ENCODE results near the gene TSC1.

TSC1 gene

DNA sequence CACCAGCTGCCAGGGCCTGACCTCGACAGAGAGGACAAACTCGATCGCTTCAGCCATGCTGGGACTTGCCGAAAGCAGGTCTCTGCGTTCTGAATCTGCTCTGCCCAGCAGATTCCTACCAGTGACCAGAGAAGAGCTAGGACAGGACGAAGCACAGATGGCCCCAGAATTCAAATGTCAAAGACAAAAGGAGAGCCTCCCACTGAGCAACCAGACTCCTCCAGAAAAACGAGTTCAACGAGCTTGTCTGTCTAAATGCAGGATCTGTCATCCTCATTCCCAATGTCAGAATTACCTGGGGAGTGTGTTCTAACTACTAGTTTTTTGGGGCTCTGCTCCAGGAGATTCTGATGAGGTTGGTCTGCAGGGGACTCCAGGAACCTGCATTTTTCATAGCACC is 79.7 kb downstream of the TSC1 start:
- no peak for DNase-seq (ENCODE audit: low read depth in 4 of 4, low spot score in 1 of 4)

DNA sequence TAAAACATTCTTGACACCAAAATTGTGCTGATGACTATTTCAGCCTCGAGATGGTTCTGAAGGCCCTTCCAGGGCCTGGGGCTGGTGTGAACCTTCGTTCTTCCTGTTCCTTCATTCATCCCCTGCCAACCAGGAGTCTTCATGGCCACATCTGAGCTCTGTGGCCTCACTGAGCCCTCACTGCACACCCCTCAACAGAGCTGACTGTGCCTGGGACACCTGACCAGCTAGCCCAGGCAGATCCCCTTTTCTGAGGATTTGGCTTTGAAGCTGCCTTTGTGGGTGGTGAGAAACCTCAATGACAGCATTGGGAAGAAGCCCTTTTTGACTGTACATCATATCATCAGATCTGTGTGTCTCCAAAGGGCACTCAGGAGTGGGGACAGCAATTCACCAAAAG is 80.1 kb downstream of the TSC1 start:
- DNase-seq (ENCODE audit: low read depth in 4 of 4, low spot score in 1 of 4): no peak

DNA sequence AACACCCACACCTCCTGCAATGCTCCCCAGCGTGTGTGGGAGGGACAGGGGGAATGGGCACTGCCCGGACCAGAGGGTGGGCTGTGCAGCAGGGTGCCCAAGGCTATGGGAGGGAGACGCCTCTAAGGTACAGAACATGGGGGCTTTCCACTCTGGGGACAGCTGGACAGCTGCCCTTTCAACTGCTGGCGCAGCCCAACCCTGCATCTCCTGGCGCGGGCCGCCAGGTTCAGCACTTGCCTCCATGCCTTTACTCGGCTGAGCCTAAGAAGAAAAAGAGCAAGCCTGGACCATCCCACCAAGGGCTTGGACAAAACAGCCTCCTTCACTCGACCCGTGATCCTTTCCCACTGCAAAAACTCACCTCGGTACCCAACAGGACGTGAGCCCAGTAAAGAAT is 81.3 kb downstream of the TSC1 start:
- no peak for DNase-seq (ENCODE audit: low read depth in 4 of 4, low spot score in 1 of 4)

DNA sequence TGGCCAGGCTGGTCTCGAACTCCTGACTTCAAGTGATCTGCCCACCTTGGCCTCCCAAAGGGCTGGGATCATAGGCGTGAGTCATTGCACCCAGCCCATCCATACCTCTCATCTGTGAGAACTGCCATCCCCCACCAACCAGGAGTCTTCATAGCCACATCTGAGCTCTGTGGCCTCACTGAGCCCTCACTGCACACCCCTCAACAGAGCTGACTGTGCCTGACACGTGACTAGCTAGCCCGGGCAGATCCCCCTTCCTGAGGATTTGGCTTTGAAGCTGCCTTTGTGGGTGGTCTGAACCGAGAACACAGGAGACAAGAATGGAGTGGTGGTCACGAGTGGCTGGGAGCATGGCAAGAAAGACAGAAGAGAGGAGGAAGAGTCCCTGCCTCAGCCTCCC is 81.9 kb downstream of the TSC1 start:
- DNase-seq (ENCODE audit: low read depth in 4 of 4, low spot score in 1 of 4): no peak

DNA sequence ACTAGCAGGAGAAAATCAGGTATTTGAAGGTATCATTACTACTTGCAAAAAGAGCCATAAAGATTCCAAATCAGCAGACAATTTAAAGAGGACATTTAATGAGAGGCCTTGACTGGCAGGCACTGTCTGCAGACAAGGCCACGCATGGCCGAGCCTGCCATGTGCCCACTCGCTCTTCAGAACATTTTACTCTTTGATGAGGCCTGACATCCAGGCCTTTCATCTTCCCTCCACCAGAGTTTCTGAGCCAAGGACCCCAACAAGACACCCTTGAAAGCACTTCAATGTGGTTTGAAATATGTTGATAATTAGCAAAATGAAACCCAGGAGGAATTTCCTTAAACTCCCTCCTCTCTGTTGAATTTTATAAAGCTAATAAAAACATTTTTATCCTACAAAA is 82.8 kb downstream of the TSC1 start:
- DNase-seq (ENCODE audit: low read depth in 4 of 4, low spot score in 1 of 4): no peak

DNA sequence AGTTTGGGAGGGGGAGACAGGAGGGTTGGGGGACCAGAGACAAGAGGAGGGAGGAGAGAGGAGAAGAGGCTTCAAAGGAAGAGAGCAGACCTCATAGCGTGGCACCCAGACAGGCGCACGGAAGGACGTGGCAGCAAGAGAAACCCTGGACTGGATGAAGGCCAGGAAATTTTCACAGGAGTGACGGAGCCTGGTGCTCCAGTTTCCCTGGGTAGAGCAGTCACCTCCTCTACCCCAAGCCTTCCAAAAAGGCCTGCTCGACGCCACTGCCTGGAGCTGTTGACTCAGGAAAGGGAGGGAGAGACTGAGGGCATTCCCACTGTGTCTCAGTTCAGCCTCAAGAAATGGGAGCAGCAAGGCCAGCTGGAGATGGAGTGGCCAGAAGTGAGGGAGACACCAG is 85.7 kb downstream of the TSC1 start:
- DNase-seq (ENCODE audit: low read depth in 4 of 4, low spot score in 1 of 4): no peak

DNA sequence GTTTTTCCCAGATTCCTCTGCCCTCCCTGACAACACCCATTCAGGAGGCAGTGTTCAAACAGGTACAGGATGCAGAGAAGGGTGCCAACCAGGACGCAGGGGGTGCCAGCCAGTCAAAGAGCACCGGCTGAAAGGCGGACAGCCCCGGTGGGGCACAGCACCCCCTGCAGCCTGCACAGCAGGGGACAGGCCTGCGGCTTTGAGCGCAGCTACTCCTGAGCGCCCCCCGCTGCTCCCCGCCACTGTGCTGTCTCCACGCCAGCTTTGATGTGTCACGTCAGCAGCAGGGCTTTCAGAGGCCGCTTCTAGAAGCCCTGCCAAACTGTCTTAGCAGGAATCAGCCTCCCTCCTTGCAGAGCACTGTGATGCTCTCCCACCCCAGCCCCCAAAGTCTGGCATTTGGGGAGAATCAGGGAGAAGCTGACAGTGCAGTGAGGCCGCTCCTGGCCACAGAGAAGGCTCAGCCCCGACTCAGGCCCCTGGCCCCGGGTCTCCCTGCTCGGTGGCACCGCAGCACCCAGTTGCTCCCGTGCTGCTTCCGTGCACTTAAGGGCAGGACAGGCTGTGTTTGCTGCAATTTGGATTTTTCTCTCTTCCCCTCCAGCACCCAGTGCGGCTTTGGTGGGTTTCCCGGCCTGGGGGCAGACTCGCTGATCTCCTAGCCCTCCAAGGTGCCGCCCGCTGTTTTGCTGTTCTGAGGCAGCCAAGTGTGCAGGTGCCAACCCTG is 86.6 kb downstream of the TSC1 start:
- no peak for DNase-seq (ENCODE audit: low read depth in 4 of 4, low spot score in 1 of 4)

DNA sequence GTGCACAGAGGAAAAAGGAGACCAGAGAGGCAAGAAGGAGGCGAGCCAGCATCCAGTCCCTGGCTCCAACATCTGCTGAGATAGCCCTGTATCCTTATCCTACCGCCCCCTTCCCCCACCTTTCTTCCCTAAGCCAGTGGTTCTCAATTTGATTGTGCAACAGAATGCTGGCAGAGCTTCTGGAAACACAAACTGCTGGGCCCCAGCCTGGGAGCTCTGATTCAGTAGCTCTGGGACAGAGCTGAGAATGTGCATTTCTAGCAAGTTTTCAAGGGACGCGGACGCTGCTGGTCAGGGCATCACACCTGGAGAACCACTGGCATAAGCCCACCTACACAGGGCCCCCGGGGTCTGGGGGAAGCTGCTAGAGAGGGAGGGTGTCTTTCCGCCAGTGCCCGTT is 87.4 kb downstream of the TSC1 start:
- DNase-seq (ENCODE audit: low read depth in 4 of 4, low spot score in 1 of 4): no peak

DNA sequence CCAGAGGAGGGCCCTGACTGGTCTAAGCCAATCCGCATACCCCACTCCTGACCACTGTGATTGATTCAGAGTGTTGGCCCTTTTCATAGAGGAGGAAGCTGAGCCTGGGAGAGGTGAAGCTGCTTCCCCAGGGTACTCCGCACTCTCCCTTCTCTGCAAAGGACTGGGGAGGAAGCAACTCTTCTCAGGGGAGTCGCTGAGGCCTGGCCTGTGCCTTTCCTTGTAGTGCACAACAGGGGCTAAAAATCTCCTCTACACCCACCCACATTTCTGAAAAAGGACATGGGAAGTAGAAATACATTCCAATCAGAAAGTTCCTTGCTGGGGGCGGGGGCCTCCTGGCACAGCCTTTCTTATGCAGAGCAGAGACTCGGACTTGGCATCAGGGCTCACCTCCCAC is 88.5 kb downstream of the TSC1 start:
- no peak for DNase-seq (ENCODE audit: low read depth in 4 of 4, low spot score in 1 of 4)

DNA sequence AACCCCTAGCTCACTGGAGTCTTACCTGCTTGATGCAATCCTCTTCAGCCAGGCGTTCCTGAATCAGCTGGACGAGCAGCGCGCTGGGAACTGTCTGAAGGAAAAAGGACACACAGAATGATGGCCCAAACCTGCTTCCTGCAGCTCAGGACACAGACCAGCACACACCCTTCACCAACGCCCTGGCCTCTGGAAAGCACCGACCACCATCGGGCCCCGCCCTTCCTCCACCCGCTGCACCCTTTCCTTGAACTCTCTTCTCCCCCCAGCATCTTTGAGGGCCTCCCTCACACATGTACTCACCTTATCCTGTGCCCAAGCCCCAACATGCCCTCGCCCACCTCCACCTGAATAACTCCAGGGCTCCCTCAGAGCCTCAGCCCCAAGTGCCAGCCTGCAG is 89.6 kb downstream of the TSC1 start:
- DNase-seq (ENCODE audit: low read depth in 4 of 4, low spot score in 1 of 4): no peak

DNA sequence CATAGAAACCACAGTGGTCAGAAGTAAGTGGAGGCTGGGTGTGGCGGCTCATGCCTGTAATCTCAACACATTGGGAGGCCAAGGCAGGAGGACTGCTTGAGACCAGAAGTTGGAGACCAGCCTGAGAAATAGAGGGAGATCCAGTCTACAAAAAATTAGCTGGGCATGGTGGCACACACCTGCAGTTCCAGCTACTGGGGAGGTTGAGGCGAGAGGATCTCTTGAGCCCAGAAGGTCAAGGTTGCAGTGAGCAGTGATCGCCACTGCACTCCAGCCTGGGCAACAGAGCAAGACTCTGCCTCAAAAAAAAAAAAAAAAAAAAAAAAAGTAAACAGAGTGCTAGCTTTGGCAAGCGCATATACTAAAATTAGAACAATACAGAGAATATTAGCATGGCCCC is 90.9 kb downstream of the TSC1 start:
- no peak for DNase-seq (ENCODE audit: low read depth in 4 of 4, low spot score in 1 of 4)

DNA sequence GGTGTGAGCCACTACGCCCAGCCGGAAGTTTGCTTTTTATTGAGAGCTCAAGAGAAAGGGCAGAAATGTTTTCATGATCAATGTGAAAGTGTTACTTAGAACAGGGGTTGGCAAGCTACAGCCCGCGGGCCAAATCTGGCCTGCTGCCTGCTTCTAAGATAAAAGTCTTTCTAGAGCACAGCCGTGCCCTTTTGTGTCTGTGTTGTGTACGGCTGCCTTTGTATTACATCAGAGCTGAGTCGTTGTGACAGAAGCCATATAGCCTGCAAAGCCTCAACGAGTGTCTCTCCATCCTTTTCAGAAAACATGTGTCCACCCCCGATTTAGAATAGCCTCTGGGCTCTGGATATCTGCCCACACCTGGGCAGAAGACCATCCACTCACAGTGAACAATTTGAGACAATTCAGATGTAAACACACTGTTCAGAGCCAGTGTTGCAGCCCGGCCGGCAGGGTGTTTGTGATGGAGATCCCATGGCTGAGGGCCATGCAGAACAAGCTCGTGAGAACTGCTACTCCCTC is 95.2 kb downstream of the TSC1 start:
- DNase-seq (ENCODE audit: low read depth in 4 of 4, low spot score in 1 of 4): no peak

DNA sequence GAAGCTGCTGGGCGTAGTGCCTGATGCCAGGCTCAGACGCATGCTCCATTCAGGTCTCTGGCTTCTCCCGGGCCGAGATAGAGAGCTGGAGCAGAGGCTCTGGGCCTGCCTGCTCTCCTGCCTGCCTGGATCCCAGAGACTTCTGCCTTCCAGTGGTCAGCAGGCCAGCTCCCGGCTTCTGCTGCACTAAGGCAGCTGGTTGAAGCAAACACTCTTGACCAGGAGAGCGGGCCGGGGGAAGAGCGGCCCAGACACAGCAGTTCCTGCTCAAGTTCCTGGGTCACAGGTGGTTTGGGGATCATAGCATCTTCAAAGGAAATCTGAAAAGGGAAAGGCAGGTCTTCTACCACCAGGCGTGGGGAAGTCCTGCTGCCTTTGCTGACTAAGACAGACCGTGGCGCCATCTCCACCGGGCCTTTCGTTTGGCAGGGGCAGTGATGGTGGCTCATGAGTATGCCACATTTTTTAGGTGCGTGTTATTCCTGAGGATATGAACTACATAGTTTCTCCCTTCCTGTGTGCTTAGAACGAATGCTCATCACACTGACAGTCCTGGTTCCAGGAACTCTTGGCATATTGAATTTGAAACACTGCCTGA is 97.4 kb downstream of the TSC1 start:
- DNase-seq (ENCODE audit: low read depth in 4 of 4, low spot score in 1 of 4): no peak

DNA sequence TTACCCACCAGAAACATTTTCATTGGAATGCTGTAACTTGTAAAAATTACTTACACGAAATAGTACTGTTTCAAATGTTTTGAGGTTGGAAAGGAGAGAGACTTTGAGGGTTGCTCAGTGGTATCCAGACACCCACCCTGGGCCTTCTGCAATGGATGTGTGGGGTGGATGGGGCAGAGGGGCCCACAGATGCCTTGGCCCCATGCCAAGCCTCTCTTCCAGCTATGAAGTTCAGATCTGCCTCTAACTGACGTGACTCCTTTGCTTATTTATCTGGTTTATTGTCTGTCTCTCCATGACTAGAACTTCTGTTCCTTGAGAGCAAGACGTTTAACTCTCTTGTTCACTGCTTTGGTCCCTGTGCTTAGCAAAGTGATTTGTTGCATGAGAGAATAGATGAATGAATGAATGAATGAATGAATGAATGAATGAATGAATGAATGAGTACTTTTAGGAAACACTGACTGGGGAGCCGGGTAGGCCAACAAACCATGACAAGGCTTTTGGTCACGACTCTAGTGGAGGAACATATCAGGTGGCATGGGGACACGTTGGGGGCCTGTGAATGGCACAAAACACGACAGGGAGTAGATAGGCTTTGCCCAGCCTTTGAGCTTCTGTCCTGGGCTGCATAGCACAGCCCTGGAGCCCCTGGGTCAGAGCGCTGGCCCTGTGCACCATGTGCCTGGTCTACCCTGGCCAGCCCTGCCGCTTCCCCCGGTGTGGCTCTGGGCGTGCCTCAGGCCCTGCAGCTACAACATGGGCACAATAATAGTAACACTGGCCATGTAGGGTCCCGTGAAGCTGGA is 98.1 kb downstream of the TSC1 start:
- no peak for DNase-seq (ENCODE audit: low read depth in 4 of 4, low spot score in 1 of 4)

DNA sequence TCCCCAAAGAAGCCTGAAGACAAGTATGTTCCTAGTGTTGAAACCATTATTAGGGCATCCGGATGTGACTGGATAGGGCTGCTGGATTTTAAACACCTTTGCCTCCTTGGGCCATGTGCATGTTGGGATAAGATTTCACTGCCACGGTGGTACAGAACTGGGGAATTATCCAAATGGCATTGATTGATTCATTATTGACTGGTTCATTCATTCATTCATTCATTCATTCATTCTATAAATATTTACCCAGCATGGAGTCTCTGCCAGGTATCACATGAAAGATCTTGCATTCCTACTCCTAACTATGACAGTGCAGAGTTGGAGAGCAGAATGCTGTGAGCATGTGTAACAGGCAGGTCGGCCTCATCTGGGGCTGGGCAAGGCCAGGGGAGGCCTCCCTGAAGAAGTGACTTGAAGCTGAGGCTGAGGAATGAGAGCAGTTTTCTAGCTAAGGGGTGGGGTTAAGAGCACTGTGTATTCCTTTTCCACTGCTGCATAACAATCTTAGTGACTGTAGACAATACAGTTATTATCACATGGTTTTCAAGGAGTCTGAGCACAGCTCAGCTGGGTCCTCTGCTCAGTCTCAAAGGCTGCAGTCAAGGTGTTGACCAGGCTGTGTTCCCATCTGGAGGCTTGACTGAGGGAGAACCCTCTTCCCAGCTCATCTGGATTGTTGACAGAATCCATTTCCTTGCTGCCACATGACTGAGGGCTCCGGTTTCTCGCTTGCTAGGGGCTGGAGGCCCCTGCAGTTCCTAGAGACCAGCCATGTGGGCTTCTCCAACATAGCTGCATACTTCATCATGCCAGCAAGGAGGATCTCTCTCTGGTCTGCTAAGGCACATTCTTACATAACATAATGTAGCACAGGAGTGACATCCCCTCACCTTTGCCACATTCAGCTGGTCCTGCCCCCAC is 102.0 kb downstream of the TSC1 start:
- no peak for DNase-seq (ENCODE audit: low read depth in 4 of 4, low spot score in 1 of 4)
